ENCODE data around the gene ZFAND3.

Gene ZFAND3

DNA sequence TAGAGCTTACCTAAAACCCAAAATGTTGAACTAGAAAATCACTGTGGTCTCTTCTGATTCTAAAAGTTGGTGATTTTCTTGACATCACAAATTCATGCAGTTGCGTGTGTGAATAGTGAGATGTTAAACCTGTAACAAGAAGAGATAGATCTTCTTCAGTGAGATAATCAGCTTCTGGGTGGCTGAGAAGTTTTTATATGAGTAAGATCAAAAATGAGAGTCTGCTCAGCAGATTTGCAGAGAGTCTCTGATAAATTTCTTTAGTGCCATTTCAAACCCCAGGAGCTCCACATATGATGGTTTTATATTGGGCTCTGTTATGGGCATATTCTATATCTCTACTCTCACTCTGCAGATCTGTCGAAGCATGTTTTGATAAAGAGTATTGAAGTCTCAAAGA lies 185.4 kb downstream of the ZFAND3 start:
- no peak for DNase-seq (ENCODE audit: low read depth)

DNA sequence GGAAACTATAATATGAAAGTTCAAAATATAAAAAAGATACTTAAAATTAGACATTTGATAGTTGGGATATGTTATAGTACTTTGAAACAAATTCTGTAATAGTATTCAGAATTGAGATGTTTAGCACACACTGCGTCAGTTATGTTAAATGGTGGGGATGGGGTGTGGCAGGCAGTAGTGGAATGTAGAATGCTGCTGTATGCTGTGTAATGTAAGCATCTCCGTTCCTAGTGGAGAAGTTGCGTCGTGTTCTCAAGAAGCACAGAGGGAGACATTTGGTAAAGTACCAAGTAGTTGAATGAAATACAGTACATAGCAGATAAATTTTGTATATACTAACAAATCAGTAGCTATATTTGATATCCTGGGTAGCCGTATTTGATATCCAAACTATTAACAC lies 192.4 kb downstream of the ZFAND3 start:
- no peak for DNase-seq (ENCODE audit: low read depth)

DNA sequence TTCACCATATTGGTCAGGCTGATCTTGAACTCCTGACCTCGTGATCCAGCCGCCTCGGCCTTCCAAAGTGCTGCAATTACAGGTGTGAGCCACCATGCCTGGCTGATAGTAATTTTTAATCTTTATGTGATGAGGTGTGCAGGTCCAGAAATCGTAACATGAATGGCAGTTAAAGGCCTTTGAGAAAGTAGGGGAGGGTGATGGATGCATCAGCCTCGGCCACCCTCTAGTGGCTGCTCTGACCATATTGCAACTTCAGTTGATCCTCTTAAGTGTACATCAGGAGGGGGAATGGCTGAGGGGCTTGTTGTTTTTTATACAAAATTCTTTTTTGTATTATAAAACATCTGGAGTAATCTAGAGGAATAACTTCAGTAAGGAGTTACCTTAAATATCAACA lies 193.0 kb downstream of the ZFAND3 start:
- DNase-seq (ENCODE audit: low read depth): no peak

GRCh38 chr6:38015341-38015740 lies 195.8 kb downstream of the ZFAND3 start:
- DNase-seq (ENCODE audit: low read depth): no peak

DNA sequence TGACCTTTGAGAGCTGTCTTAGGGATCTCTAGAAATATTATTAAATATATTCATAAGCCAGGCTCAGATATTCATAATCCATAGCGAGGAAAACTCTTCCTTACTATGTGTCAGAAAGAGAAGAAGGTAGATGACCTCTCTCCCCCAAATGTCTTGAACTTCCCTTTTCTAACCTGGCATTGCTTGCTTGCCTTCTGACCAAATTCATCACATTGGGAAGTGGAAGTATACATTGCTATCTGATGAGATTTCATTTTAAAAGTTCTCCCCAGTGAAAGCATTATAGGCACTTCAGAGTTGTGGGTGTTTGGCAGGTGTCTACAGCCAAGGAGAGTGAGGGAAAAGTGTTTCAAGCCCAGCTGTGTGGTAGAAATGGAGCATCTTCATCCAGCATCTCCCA lies 197.3 kb downstream of the ZFAND3 start:
- no peak for DNase-seq (ENCODE audit: low read depth)

- no peak for DNase-seq (ENCODE audit: low read depth)
Observed at GRCh38 chr6:38018755-38019165, 199.2 kb downstream of the ZFAND3 start.

DNA sequence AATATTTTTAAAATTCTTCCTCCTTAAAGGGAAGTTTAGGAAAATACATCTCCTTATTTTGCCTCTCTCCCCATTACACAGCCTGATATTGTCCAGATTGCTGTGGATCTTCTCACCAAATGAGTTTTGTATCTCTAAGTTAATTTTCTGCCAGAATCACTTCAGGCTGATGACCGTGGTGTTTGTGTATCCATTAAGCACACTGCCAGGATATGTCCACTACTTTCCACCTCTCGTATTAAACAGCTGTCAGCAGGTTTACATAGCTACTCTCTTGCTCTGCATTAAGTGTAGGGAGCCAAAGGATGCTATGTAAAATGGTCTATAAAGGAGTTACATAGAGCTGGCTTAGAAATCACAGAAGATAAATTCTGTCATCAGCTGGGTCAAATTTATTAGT lies 201.1 kb downstream of the ZFAND3 start:
- no peak for DNase-seq (ENCODE audit: low read depth)

DNA sequence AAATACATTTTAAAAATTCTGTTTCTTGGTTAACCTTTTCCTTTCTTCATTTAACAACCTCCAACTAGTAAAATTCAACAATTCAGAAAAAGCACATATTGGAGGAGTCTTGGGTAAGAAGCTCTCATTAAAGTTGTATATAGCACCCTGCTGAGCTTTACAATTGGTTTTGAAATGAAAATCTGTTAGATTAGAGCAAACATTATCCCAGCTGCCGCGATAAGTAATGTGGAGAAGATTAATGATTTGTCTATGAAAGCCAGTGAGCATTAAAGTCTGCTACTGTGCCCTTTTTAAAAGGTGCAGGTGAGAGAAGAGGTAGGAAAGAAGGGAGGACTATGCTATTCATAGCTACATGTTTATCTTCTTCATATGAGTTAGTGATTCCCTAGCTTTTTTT lies 201.5 kb downstream of the ZFAND3 start:
- DNase-seq (ENCODE audit: low read depth): no peak

- DNase-seq (ENCODE audit: low read depth): no peak
Observed at GRCh38 chr6:38021571-38021970, 202.0 kb downstream of the ZFAND3 start.

DNA sequence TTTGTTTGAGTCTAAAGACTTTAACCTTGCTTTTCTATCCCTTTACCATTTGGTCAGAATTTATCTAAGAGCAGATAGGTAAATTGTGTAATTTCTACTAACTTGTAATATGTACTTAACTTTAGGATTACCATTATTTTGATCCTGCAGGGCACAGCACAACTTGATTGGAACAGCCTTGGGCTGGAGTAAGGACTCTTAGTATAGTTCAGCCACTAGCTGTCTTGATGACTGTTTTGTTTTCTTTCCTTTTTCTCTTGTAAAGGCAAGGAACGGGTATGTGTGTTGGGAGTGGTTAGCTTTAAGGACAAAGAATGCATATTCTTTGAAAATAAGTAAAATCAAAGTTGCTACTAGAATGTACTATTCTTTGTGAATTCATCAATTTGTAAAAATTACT lies 203.2 kb downstream of the ZFAND3 start:
- DNase-seq (ENCODE audit: low read depth): no peak

DNA sequence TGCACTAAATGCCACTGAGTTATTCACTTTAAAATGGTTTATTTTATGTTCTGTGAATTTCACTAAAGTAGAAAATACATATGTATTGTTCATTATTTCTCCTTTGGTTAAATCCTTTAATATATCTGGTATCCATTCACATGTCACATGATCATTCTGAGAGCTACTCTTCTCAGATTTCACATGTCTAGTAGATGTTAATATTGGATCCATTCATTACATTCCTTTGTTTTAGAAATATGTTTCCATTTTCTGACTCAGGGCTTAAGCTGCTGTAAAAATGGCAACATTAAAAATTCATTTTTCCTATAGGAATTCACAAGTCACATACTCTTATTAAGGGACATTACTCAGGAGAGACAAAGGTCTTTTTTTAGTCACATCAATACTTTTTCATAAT lies 205.4 kb downstream of the ZFAND3 start:
- no peak for DNase-seq (ENCODE audit: low read depth)

DNA sequence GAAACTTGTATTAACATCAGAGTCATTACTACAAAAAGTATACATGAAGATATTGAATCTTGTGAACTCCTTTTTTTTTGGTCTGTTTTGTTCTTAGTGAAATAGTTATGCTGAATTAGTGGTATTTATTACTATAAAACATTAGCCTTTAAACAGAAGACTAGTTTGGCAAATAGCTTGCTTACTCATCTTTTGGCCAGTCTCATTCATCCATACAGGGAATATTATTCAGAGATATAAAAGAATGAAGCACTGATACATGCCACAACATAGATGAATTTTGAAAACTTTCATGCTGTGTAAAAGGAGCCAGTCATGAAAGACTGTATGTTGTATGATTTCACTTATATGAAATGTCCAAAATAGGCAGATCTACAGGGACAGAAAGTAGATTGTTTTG lies 205.9 kb downstream of the ZFAND3 start:
- no peak for DNase-seq (ENCODE audit: low read depth)

DNA sequence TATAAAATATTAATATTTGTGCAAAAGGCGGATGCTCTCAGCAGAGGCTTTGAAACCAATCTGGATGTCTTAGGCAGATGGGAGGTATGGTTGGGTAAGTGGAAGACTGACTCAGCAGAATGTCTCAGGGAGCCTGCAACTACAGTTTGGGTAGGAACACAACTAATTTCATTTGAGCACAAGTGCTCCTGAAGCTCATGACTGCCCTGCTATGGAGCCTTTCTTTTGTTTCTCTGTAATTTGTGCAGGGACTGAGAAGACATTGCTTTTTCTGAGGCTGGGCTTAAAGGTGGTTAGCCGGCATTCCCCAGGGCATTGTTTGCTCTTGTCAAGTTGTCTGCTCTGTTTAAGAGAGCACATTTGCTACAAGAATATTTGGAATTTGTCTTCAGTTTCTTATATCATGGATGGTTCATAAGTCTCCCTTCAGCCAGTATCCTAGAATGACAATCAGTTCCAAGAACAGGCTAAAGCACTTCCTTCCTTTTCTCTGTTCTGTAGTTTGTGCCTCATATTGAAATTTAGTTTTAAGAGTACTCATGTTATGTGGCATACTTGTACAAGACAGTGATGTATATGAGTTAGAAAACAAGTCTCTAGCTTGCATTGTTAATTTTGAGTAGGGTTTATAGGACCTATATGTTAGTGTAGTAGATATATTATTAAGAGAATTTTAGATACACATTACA lies 208.3 kb downstream of the ZFAND3 start:
- DNase-seq (ENCODE audit: low read depth): no peak

DNA sequence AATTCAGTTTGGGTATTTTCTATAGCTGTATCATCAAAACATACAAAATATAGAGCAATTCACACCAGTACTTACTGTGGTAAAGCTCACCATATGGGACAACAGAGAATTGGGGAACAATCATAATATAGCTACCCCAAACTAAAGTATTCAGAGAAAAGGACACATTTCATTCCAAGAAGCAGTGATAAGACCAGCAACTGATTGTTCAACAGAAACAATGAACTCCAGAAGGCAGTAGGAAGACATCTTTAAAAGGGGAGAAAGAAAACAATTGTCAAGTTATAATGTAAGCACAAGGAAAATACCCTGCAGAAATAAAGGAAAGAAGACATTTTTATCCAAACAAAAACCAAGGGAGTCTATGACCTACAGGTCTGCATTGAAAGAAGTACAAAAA lies 210.9 kb downstream of the ZFAND3 start:
- DNase-seq (ENCODE audit: low read depth): no peak

DNA sequence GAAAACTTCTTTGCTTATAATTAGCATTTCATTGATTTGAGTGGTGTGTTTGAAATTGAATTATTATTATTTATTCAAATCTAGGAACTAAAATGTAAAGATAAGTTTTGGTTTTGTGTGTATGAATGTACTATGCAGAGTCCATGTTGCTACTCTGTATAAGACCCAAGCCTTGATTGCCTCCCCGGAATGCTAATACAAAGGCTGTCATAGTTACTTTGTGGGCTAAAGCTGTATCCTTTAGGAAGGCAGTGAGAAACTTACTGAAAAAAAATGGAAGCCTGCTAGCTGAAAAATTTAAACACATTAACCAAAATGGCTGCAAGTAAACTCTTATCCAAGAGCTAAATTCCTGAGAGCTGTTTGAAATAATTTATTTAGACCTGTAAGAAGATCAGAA lies 213.3 kb downstream of the ZFAND3 start:
- no peak for DNase-seq (ENCODE audit: low read depth)

DNA sequence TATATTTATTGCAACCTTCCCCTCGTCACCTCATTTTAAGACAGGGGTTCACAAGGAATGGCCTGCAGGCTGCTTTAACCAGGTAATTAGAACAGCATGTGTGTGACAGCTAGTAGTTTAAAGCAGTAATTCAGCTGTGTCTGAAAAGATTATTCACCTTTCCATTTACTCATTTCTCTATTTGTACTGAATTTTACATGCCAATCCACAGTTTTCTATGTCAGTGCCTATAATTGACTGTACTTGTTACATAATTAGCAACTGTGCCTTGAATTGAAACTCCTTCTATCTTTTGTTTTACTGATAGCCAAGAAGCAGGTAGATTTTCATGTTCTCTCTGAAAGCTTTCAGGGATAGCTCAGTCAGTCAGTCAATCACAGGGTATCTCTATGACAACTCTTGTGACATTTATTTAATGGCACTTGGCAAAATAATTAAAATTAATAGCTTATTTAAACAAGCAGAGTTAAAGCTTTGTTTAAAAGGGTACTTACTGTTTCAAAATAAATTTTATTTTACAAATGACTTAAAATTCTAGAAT lies 214.0 kb downstream of the ZFAND3 start:
- no peak for DNase-seq (ENCODE audit: low read depth)

DNA sequence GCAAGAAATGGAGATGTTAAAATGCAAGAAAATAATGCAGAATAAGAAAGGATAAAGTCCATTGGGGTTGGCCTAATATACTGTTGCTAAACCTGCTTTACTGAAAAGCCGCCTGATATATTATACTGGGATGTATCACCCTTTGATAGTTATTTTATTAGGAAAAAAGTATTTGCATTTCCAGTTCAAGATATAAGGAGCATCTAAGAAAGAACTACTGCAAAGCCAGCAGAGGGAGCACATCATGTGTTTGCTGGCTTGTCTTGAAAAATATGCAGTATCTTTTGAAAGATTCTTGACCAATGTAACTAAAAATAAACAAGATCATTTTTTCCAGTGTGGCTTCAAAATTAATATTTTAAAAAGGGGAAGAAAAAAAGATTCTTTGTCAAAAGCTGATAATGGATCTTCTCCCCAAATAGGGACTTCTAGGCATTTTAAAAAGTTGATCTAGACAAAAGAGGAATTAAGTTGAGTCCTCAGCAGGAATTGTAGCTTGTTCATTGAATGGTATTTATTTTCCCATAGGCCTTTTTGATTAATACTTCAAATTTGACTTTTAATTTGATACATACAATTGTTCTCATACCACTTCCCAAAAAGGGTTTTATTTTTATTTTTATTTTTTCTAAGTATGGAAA lies 214.9 kb downstream of the ZFAND3 start:
- no peak for DNase-seq (ENCODE audit: low read depth)

DNA sequence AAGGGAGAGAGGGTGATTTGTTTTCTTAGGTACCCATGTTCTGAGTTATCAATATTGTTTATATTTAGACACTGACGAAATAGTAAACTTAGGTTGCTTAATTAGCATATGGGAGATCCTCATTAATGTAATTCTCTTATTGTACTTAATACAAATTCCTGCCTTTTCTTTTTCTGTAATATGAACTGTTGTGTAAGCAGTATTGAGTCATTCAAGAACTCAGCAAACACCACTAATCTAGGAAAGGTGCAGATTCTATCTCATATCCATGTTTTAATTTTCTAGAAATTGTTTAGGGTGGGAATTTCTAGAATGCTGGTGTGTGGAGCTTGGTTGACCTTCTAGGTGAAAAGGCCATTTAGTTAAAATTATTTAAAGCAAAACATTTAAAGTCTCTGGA lies 216.0 kb downstream of the ZFAND3 start:
- DNase-seq (ENCODE audit: low read depth): no peak

GRCh38 chr6:38039502-38039901 lies 220.0 kb downstream of the ZFAND3 start:
- DNase-seq (ENCODE audit: low read depth): no peak

- no peak for DNase-seq (ENCODE audit: low read depth)
Observed at GRCh38 chr6:38040254-38040653, 220.7 kb downstream of the ZFAND3 start.

GRCh38 chr6:38043259-38043753 lies 223.8 kb downstream of the ZFAND3 start:
- DNase-seq (ENCODE audit: low read depth): no peak

DNA sequence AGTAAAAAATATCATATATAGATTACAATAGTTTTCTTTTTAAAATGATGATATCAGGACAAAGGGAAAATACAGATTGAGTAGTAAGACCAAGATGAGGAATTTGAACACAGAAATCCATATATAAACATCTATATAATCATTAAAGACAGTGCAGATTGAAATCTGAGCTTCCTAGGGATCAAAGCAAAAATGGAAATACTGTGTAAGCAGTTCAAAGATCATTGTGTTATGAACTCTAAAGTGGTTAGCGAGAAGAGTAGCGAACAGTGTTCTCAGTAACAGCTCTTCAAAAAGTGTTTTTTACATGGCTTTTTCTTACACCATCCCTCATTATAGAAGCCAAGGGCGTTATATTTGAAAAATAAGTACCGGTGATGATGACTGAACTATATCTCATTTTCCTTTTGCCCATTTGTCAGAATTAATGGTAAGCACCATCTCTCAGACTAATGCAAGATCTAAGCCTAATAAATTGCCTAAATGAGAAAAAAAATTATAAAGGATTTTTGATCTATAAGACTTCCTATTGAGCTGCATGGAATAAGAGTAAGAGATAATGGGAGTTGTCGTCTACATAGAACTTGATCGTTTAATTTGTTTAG lies 226.3 kb downstream of the ZFAND3 start:
- no peak for DNase-seq (ENCODE audit: low read depth)

DNA sequence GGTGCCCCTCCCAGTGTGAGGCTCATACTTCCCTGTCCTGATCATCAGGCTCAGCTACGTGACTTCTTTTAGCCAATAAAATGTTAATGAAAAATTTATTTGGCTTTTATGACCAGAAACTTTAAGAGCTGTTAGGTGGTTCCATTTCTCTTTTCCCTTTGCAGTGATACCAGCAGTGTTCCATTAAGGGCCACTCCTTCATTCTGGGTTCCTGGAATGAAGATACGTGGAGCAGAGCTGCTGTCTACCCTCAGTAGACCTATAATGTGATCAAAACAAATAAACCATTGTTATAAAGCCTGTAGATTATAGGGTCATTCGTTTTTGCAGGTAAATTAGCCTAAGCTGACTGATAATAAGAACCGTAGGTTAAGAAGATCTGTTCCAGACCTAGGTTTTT lies 228.0 kb downstream of the ZFAND3 start:
- DNase-seq (ENCODE audit: low read depth): no peak
